GM18511 (cell line): ENCODE data around the gene POLQ.
"Not testable (repeated sequence)": the region's sequence is repeated elsewhere in the genome, so short reads cannot be mapped to it uniquely, and the experiment has no call there.

ENCODE experiments used
- ATAC-seq: cut with Tn5 transposase; IDR thresholded peaks from one replicate; pipeline ENCODE4 v1.9.1; 2021; ENCODE audit warnings: mild to moderate bottlenecking, moderate library complexity; ENCODE audit not compliant: unreplicated experiment

Gene POLQ

DNA sequence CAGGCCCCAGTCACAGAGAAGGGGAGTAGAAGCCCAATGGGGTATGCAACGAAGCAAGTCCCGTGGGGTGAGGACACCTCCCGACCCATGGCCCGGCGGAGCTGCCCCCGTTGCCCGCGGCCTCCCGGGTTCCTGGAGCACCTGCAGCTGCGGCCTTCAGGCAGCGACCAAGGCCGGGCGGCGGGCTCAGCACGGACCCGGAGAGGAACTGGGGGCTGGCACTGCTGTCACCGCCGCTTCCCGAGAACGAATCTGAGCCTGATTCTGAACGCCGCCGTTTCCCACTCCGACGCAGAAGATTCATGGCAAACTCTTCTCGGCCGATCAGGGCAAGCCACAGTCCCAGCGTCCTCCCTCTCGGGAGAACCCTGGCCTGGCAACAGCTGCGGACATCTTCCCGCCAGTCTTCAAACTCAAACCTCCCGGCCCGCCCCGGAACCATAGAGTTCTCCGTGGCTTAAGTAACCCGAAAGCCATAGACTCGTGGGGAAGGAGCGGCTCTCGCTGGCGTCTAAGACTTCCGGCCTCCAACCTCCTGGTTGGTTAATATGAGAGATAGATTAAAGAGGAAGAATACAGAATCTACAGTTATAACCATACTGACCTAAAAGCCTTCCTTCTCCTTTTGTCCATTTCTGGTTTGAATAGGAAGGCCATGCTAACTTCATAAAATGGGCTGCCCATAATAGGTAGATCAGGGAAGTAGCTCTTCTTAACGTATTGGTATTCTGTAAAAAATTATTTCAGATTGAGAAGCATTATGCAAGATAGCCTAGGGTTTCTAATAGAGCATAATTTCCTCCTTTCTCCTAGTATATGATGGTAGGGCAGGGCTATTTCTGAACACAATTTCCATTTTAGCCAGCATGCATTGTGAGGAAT is at the start of gene POLQ:
TSS of gene POLQ (minus strand) at position 415 of the 882 bp plus-strand sequence. CDS start at position 304, 111 bp downstream.
- peak; percentile 79 for ATAC-seq

DNA sequence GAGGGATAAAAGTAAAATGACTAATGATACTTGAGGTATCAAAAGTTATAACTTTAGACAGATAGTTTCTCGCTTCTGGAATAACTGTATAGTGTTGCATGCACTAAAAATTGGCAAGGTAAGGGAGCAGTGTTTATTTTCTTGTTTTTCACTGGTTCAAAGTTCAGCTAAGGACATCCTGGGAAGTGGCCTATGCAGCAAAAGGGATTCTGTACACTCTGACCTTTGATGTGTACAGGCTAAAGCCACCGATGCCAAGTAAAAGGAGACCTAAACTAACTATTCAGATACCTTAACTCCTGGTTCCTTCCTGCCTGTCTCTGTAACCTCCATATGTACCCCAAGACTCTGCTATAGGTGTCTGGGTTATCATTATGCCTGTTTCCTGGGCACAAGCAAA is 49.1 kb upstream of the POLQ start:
- no peak for ATAC-seq

DNA sequence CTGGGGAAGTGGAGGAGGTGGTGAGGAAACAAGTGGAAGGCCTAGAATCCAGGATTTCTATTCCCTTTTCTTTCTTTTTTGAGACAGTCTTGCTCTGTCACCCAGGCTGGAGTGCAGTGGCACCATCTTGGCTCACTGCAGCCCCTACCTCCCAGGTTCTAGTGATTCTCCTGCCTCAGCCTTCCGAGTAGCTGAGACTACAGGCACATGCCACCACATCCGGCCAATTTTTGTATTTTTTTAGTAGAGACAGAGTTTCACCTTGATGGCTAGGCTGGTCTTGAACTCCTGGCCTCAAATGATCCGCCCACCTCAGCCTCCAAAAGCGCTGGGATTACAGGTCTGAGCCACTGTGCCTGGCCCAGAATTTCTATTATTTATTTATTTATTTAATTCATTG is 48.0 kb upstream of the POLQ start:
- ATAC-seq: not testable (repeated sequence)

DNA sequence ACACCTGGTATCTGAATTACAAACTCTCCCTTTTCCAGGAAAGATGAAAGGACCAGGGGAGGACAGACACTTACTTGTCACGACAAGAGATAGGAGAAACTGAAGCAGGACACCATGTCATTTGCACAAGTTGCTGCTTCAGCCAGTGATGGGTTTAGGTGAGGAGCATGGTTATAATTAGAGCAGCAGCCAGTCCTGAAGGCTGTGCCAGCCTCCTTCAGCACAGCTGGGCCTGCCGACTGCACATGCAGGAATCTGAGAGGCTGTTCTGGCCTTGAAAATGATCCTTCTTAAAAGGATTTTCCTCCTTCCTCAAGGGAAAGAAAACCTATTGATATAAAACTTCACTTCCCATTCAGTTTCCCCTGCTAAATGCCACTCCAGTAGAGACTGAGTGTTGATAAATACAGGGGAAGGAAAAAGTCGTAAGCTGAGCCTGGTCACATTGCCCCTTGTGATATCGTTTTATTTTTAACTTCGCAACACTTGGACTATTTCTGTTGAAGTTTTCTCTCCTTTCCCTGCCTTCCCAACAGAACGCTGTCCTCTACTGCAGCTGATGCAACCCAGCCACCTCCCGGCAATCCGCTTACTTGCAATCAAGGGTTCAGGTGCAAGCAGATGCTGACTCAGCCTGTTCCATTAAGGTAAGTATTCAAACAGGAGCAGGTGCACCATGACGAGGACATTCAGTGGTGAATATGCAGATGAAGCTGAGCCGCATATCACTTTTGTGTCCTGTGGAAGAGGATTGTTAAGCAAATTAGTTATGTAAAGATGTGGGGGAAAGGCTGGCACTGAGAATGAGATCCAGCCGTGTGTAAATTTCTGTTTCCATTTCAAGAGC is 47.3 kb upstream of the POLQ start, which contains the start of gene FBXO40:
TSS of gene FBXO40 (plus strand) at position 524 of the 847 bp plus-strand sequence. CDS start 27,197 bp downstream, outside the sequence.
- no peak for ATAC-seq

DNA sequence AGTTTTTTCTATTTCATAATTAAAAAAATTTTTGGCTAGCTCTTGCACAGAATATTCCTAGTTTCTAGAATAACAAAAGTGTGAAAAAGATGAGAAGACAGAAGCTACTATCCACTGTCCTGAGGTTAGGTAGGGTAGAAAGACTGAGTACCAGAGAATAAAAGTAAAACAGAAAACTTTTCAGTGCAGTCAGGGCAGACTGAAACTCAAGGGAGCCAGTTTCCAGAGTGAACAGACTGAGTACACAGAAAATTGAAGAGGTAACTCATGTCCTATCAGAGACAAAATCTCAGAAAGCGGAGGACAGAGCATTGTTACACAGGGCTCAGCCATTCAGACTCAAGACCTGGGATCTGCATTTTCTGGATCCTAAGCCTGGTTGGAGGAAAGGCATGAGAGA is 38.6 kb upstream of the POLQ start:
- no peak for ATAC-seq

DNA sequence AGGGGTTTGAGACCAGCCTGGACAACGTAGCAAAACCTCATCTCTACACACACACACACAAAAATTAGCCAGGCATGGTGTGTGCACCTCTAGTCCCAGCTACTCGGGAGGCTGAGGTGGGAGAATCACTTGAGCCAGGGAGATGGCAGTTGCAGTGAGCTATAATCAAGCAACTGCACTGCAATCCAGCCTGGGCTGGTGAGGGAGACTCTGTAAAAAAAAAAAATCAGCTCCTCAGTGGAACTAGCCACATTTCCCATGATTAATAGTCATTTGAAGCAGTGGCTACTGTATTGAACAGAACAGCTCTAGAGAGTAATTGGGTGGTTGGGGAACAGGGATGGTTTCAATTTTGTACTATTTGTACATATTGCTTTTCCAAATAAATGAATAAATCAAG is 35.9 kb upstream of the POLQ start:
- no peak for ATAC-seq

DNA sequence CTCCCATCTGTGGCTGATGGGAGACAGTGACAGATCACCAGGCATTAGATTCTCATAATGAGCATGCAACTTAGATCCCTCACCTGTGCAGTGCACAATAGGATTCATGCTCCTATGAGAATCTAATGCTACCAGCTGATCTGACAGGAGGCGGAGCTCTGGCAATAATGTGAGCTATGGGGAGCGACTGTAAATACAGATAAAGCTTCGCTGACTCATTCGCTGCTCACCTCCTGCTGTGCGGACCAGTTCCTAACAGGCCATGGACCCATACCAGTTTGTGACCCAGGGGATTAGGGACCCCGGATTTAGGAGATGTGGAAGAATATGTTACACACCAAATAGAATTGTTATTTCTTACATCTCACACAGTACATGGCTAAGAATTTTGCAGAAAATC is 28.7 kb upstream of the POLQ start:
- no peak for ATAC-seq

DNA sequence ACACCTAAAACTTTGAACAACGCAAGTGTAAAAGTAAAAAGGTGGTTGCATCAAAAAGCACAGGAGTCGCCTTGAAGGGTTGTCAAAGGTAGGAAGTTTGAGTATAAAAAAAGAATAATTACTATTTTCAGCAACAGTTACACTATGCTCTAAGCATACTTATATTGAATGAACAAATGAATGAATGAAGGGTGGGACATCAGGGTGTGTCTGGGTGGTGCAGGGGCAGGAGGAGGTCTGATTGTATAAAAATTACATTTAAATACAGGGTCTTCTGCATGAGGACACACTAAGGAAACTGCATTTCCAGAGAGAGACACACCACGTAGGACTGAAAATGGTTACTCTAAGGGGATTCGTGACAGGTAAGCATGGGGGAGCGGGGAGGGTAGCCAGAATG is 21.9 kb upstream of the POLQ start, which contains the start of gene ARGFX:
TSS of gene ARGFX (plus strand) at position 301 of the 400 bp plus-strand sequence. CDS start 2,765 bp downstream, outside the sequence.
- ATAC-seq: no peak

DNA sequence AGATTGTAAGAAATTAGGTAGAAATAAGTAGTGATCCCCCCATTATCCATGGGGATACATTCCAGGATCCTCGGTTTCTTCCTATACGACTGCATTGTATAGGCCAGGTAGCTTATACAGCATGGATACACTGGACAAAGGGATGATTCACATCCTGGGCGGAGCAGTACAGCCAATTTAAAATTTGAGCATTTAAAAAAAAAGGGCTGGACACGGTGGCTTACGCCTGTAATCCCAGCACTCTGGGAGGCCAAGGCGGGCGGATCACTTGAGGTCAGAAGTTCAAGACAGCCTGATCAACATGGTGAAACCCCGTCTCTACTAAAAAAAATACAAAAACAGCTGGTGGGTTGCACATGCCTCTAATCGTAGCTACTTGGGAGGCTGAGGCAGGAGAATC is 21.0 kb upstream of the POLQ start:
- ATAC-seq: no peak

DNA sequence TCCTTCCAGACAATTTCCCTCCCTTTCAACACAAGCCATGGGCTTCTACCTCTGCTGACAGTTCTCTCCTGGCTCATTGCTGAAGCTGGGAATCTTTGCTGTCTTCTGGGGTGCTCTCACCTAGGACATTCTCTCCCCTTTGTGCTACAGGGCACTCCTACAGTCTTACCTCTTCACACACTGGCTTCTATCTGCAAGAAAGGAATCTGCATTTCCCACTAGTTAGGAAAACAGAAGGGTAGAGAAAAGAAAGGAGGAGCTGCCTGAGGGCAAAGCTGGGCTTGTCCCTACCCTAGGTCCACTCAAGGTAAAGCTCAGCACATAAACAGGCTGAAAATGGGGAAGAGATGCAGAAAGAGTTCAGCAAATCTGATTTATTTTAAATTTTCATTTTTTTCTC is 16.4 kb upstream of the POLQ start:
- no peak for ATAC-seq

DNA sequence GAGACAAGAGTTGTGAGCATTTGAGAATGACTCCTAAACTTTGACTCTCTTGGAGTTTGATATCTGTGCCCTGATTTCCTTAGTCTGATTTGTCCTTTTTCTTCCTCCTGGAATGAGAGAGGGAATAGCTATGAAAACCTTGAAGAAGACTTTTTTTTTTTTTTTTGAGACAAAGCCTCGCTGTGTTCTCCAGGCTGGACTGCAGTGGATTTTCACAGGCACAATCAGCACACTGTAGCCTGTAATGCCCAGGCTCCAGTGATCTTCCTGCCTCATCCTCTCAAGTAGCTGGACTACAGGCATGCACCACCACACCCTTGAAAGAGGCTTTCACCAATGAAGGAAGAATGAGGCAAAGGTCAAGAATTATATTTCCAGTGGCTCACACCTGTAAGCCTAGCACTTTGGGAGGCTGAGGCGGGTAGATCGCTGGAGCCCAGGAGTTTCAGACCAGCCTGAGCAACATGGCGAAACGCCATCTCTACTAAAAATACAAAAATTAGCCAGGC is 11.7 kb upstream of the POLQ start:
- no peak for ATAC-seq

DNA sequence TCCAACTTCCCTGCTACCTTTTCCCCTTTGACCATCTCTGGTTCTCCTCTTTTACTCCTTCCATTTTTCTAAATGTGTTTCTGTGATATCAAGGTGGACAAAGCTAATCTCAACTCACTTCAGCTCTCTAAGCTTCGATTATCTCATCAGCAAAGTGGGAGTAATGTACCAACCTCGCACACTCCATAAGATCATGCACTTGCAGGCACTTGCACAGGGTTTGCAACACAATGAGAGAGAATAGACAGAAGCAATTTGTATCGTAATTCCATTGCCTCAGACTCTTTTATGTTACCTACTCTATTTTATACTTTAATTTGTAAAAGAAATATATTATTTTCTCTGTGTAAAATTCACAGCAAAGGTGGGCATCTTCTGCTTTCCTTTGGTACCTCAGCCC is 7.0 kb upstream of the POLQ start:
- ATAC-seq: no peak

DNA sequence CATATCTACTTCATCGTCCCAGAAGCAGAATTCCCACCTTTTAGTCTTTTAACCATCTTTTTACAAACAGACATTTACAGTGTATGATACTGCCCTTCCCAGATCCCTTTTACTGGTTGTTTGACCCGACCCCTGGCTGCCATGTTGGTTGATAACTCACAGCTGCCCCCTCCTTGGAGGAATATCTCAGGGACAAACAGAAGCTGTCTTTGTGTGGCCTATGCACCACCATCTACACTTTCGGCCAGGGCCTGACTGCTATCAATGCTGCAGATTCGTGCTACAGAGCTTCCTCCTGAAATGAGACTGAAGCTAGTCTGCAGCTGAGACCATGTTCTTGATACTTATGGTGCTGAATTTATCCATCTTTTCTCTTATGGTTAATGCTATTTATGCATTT is 6.6 kb upstream of the POLQ start:
- ATAC-seq: no peak

DNA sequence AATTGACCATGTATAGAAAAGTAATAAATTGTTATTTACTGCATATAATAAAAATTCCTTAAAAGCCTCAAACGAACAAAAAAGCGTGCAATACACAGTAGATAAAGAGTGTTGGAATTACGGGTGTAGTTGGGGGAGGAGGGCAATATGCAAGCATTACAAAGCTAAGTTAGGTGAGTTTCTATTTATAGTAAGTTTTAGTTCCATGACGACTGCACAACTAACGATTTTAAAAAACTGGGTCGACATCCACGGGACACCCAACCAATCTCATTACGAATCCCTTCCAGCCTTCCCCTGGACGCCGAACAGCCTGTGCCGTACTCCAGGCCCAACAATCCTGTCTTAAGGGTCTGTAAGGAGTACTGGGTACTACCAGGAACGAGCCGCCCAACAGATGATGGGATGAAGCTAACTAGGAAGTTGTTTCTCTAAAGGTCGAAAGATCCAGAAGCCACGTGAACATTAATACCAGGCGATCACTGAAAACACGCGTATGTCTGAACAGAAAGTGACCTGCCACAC is 677 bp downstream of the POLQ start:
- ATAC-seq: peak; percentile 0

DNA sequence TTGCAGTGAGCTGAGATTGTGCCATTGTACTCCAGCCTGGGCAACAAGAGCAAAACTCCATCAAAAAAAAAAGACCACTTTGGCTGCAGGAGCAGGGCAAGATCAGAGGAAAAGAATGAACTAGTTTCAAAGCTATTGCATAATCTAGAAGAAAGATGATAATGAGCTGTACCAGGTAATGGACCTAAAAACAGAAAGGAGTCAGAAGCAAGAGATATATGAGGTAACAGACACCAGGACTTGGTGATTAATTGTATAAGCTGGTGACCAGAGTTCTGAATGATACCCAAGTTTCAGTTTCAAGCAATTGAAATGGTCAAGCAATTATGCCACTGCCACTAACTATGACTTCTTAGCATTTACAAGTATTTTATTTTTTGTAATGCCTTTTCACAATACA is 2.9 kb downstream of the POLQ start:
- no peak for ATAC-seq

DNA sequence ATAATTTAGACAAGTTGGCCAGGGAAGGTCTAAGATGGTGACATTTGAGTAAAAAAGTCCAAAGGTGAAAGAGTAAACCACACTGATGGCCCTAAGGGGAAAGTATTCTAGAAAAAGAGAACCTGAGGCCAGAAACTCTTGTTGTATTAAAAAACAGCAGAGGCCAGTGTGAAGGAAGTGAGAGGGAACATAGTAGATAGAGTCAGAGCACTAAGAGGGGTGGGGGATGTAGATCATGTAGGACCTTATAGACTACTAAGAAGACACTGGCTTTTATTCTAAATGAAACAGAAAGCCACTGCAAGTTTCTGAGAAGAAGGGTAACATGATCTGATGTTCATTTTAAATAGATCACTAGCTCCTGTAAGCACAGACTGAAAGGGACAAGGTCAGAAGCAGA is 14.5 kb downstream of the POLQ start:
- ATAC-seq: peak; percentile 64

DNA sequence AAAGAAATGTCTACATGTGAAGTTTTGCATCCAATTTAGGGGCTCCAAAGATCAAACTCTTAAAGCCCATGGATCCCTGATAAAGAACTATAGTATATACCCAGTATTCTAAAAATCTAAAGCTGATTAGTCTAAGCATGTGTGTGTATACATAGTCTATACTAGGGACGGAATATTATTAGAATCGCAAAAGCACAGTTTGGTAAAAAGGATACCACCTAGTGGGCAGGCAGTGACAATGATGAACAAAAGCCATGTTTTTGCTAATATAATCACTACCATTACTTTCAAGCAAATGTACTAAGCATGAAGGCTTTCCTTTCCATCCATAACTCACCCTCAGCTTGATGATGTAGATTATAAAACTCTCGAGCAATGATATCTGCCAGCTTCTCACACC is 16.5 kb downstream of the POLQ start:
- no peak for ATAC-seq

DNA sequence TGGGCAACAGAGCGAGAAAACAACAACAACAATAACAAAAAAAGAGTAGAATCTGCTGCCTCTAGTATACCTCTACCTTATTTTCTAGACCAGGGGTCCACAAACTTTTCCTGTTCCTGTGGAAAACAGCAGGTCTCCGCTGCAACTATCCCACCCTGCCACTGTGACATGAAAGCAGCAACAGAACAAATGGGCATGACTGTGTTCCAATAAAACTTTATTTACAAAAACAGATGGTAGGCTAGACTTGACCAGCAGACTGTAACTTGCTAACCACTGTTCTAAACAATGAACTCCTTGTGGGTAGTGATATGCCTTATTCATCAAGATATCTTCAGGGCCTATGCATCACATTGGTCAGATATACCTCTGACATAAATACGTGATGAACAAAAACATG is 25.3 kb downstream of the POLQ start:
- no peak for ATAC-seq

DNA sequence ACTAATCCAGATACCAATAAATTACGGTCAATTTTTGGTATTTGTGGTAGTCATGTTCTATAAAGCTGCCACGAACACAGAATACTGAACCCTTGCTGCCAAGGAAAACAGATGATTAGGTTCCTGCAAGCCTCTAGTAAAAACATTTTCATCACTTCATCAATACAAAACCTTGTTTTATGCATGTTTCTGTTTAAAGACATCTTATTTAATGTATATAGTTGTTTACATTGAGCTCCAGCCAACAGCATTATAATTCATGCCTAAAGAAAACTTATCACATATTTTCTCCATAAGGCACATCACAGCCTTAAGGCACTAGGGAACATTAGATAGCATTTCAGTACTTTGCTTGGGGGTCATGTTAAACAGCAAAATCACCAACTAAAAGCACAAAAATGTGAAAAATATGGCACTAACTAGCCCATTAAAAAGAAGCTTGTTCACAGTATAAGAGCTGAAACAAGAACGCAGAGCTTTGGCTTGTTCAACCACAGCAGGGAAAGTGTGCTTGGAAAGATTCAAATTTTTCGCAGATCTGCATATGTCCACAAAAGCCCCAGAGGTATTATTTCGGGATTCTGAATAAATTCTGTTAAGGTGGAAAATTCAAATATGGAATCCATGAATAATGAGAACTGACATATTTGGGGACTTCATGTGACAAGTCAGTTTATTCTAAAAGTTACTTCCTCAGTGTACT is 27.7 kb downstream of the POLQ start:
- no peak for ATAC-seq

DNA sequence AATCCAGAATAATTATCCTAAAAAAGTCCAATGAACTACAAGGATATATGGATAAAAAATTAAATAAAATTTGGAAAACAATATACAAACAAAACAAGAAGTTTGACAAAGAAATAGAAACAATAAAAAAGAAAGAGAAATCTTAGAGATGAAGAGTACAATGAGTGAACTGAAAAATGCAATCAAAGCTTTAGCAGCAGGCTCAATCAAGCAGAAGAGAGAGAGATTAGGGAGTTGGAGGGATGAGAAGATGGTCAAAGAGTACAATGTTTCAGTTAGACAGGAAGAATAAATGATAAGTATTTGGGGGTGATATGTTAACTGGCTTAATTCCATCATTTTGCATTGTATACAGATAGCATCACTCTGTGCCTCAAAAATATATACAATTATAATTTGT is 29.9 kb downstream of the POLQ start:
- no peak for ATAC-seq

DNA sequence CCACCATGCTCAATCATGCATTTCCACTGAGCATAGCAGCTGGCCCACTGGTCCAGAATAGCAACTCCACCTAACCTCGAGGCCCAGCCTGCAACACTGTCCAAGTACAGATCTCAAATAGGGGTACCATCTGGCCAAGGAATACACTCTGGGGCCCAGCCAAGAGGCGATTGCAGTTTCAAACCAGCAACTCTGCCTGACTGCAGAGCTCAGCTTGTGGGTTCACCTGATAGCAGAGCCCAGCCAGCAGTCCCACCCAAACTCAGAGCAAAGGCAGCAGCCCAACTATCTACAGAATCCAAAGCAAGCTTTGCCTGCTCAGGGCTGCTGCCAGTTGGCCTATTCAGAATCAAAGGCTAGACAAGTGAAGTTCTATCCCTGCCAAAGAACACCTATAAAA is 30.5 kb downstream of the POLQ start:
- ATAC-seq: no peak
